ENCODE results near the gene FBXO41.

FBXO41 gene

GRCh38 chr2:73210696-73211095 is 73.6 kb downstream of the FBXO41 start:
- DNase-seq (ENCODE audit: low spot score), result no peak

GRCh38 chr2:73210019-73210418 is 74.3 kb downstream of the FBXO41 start:
- no peak for DNase-seq (ENCODE audit: low spot score)

DNA sequence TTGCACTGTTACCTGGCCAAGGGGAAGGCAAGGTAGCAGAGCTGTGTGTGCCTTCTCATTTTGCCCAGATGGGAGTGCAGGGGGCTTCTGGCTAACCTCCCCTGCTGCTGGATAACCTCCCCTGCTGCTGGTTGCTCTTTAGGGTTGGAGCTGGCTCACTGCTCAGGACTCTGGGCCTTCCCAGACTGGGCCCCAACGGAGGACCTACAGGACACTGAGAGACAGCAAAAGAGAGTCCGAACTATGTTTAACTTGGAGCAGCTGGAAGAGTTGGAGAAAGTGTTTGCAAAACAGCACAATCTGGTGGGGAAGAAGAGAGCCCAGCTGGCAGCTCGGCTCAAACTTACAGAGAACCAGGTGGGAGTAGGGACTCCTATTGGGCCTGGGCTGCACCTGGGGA is 76.0 kb downstream of the FBXO41 start:
- DNase-seq (ENCODE audit: low spot score), result no peak

DNA sequence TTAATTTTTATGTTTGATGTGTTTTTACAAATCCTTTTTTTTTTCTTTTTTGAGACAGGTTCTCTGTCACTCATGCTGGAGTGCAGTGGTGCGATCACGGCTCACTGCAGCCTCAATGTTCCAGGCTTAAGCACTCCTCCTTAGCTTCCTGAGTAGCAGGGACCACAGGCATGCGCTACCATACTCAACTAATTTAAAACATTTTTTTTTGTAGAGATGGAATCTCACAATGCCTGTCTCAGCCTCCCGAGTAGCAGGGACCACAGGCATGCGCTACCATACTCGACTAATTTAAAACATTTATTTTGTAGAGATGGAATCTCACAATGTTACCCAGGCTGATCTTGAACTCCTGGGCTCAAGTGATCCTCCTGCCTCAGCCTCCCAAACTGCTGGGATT is 78.7 kb downstream of the FBXO41 start:
- DNase-seq (ENCODE audit: low spot score), result no peak
